Measurements from ENCODE around the gene ME1.

The ME1 gene

DNA sequence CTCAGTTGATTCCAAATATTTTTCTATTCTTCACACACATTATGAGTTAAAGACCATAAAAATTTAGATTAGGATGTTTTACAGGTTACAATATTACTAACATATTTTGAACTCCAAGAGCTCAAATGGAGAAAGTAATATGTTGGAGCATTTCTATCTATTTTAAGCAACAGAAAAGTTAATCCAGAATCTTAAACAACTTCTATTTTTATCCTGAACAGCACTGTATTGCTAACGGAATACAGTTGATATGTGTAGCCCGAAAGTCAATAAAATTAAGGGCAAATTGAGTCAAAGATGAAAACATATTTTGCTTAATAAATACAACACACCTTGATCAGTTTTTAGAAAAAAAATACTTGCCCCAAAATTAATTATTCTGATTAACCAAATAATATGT is 97.4 kb downstream of the ME1 start:
- DNase-seq (ENCODE audit: low spot score) = no peak
- TF ChIP-seq, protein P1, sequence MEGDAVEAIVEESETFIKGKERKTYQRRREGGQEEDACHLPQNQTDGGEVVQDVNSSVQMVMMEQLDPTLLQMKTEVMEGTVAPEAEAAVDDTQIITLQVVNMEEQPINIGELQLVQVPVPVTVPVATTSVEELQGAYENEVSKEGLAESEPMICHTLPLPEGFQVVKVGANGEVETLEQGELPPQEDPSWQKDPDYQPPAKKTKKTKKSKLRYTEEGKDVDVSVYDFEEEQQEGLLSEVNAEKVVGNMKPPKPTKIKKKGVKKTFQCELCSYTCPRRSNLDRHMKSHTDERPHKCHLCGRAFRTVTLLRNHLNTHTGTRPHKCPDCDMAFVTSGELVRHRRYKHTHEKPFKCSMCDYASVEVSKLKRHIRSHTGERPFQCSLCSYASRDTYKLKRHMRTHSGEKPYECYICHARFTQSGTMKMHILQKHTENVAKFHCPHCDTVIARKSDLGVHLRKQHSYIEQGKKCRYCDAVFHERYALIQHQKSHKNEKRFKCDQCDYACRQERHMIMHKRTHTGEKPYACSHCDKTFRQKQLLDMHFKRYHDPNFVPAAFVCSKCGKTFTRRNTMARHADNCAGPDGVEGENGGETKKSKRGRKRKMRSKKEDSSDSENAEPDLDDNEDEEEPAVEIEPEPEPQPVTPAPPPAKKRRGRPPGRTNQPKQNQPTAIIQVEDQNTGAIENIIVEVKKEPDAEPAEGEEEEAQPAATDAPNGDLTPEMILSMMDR (IDR thresholded peaks at IDR 0.05; ENCODE audit: extremely low read depth, missing control alignments) = no peak

GRCh38 chr6:83314693-83315092 is 116.2 kb downstream of the ME1 start:
- TF ChIP-seq, protein P1 (IDR thresholded peaks at IDR 0.05; ENCODE audit: extremely low read depth, missing control alignments) = no peak
- no peak for DNase-seq (ENCODE audit: low spot score)

- DNase-seq (ENCODE audit: low spot score) = no peak
These were observed 117.0 kb downstream of the ME1 start for GRCh38 chr6:83313882-83314281.

DNA sequence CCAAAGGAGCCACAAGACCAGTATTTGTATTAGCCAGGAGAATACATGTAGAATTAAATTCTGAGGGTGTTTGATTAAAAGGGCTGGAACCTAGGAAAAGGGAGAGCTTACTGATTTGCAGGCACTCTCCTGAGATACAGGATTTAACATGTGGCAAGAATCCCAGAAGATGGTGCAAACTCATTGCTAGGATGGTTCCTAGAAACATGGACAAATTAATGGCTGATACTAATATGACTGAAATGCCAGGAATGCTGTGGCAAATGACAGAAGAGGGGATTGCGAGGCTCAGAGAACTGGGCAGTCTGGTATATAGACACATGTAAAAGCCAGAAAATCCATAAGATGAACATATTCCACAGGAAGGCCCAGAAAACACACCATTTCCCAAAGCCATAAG is 119.6 kb downstream of the ME1 start:
- no peak for DNase-seq (ENCODE audit: low spot score)
- TF ChIP-seq, protein P1 (IDR thresholded peaks at IDR 0.05; ENCODE audit: extremely low read depth, missing control alignments) = no peak

More at GRCh38 chr6:83313882-83314281, 117.0 kb downstream of the ME1 start:
- TF ChIP-seq, protein P1 (IDR thresholded peaks at IDR 0.05; ENCODE audit: extremely low read depth, missing control alignments) = no peak

GRCh38 chr6:83310046-83310445 is 120.8 kb downstream of the ME1 start:
- no peak for DNase-seq (ENCODE audit: low spot score)
- TF ChIP-seq, protein P1 (IDR thresholded peaks at IDR 0.05; ENCODE audit: extremely low read depth, missing control alignments) = no peak

DNA sequence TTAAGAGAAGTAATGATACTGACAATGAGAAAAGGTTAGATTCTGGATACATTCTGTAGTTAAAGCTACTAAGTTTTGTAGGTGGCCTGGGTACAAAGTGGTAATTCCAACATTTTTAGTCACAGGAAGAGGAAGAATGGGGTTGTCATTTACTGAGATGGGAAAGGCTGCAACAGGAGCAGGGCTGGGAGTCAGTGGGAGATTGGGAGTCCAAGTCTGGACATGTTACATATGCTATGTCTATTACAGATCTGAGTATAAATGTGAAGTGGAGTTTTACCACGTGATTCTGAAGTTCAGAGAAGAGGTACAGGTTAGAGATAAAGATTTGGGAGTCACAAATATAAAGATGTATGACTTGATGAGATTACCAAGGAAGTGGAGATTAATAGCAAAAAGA is 121.5 kb downstream of the ME1 start:
- DNase-seq (ENCODE audit: low spot score) = no peak
- TF ChIP-seq, protein P1 (IDR thresholded peaks at IDR 0.05; ENCODE audit: extremely low read depth, missing control alignments) = no peak

- TF ChIP-seq, protein P1 (IDR thresholded peaks at IDR 0.05; ENCODE audit: extremely low read depth, missing control alignments) = no peak
- DNase-seq (ENCODE audit: low spot score) = no peak
These were observed 122.0 kb downstream of the ME1 start for GRCh38 chr6:83308833-83309232.

Data from GM20000 (cell line).